NCI-H2227 treated with DMSO at 0.1 percent for 48 hours (cell line): ENCODE results near the gene PKNOX2.
"Not testable (repeated sequence)": the region's sequence is repeated elsewhere in the genome, so short reads cannot be mapped to it uniquely, and the experiment has no call there.

Experiments
- DNase-seq: peaks from one replicate; lab custom pipeline; 2025; lab: John Stamatoyannopoulos, UW

Gene PKNOX2

DNA sequence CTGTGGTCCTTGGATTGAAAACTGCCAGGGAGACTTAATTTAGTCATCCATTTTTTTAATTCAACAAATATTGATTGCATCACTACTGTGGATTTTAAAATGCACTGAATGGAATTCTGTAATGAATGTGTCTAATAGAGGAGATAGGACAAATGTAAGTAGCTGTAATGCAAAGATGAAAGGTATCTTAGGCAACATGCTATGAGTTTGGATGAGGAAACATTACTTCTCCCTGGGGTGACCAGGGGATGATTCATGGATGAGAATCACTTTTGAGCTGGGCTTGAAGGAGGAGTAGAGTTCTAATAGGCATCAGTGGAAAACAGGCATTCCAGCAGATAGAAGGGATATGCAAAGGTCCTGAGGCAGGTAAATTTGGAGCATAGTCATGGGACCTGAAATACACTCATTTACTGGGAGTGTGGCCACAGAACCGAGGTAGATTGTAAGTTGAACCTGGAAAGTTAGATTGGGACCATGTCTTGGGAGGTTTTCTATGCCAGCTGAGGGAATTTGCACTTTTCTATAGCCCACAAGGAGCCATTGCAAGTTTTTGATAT lies 43.4 kb downstream of the PKNOX2 start:
- no peak for DNase-seq

DNA sequence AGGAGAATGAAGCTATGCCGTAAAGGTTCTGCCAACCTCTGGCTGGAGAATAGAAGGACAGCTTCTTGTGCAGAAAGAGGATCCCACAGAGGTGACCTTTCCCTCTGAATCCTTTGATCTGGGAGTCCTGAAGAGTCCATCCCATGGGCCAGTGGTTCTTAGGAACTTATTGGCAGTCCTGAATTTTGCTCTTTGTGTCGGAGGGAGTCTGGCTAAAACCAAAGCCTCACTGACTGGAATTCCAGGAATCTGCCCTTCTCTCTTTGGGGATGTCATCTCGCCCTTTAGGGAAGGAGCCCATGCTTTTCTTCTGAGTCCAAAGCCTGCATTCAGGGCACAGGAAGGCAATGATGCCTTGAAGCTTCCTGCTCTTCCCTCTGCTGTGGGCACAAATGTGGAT lies 45.5 kb downstream of the PKNOX2 start:
- no peak for DNase-seq

DNA sequence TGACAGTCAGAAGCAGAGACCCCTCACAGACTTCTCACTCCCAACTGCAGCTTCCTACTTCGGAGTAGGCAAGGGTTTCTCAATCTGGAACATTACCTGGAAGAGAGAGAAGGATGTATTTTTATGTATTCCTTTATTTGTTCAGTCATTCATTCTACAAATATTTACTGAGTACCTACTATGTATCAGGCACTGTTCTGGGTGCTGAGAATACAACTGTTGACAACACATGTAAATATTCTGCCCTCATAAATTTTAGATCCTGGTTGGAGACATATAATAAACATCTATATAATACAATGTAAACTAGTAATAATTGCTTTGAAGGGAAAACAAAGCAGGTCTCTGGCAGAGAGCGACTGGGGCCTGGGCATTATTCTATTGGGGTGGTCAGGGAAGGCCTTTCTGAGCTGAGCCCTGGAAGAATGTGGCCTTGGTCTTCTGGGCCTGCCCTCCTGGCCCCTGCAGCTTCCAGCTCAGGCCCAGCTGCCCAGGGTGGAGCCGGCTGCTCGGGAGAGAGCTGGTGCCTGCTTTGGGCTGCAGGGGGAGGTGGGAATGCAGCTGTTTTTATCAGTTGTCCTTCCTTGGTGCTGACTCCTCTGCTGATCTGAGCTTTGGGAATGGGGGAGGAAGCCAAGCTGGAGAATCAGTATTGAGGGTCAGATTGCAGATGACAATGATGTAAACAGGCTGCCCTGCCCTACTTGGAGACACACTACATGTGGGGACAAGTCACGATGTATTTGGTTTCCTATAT lies 46.8 kb downstream of the PKNOX2 start:
- no peak for DNase-seq

DNA sequence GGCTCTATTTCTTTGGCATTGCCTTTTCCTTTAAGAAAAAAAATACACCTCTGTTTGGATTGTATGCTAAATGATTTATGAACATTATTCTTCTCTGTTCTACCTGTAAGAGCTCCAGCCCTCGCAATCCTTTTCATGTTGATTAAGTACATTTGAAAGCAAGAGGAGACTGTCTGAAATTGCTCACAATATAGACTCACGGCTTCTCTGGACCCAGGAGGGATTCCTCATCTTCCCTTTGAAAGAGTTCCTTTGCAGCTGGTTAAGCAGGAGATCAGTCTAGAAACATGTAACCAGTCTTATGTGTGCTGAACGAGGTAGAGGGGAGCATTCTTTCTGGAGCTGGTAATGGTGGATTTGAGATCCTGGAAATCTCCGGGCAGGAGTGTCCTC lies 47.4 kb downstream of the PKNOX2 start:
- DNase-seq = no peak

DNA sequence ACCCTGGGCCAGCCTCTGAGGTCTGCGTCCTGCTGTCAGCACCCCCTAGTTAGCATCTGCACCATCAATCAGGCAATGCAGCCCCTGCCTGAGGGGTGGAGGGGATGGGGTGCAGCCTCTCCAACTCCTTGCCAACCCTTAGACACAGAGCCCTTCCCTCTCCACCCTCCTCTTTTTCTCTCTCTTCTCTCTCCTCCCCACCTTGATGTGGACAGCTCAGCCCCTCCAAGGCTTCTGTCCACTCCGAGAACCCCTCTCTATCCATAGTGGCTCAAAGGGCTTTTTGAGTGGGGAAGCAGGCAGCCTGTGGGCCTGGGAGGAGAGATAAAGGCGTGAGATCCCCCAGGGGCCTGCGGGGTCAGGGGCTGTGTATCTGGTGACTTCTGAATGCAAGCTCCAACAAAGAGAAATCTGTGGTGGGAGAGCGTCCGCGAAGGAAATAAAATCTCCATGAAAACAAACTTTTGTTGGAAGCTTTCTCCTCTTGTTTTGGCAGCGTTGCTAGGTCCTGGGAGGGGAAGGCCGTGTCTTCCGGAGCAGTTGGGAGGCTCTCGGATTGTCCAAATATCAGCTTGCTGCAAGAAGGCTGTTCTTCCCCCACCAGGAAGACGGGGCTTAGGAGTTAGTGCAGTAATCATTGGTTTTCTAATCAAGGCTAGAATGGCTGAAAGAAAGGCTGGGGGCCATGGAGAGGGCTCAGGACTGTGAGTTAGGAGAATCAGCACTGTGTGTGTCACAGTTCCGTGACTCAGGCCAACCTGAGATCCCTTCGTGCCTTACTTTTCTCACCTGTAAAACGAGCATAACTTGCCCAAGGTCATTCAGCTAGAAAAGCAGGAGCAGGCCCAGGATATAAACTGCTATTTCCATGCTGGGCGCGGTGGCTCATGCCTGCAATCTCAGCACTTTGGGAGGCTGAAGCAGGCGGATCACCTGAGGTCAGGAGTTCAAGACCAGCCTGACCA lies 50.3 kb downstream of the PKNOX2 start:
- no peak for DNase-seq

DNA sequence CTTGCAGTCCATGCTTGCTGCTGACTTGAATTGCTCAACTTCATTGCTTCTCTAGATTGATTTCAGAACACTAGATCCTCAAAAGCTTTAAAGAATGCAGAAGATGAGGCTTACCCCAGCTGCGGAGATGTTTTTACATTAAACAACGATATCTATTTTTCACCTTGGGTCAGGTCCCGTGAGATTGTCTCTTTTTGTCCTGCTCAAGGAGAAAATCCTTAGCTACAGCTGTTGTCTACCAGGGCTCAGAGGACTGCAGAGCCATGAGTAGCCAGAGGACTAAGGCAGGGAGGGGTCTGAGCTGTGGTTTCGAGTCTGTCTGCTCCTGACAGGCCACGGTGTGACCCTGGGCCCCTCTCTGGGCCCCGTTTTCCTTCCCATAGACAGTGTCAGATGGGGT lies 51.4 kb downstream of the PKNOX2 start:
- no peak for DNase-seq

DNA sequence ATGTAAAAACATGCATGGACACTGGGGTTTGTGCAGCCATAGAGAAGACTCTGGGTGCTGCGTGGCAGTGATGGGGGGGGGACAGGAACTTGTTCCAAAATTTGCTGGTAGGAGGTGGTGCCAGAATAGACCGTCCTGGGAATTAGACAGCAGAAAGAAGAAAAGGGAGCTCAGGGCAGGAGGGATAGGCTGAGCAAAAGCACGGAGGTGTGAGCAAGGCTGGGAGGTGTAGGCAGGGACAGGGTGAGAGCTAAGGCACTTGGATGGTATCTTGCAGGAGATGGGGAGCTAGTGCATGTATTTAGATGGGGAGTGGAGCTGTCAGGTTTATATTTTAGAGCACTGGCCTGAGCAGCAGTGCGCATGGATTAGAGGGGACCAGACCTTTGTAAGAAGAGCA lies 53.8 kb downstream of the PKNOX2 start:
- no peak for DNase-seq

DNA sequence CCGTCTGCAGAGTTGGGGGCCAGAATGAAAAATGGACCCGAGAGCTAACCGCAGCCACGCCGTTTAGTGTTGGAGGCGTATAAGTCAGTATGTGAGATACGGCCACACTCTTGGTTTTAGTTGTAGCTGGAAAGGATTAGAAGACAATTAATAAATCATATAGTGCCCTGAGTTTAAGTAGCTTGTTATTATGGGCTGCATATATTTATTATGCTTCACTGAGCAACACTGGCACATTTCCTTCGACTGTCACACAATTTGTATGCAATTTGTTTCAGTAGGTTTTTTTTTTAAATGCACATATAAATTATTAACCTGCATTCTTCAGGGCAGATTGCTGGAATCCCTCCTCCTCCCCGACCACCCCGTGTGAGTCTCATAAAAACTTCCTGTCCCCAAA lies 56.9 kb downstream of the PKNOX2 start:
- no peak for DNase-seq

DNA sequence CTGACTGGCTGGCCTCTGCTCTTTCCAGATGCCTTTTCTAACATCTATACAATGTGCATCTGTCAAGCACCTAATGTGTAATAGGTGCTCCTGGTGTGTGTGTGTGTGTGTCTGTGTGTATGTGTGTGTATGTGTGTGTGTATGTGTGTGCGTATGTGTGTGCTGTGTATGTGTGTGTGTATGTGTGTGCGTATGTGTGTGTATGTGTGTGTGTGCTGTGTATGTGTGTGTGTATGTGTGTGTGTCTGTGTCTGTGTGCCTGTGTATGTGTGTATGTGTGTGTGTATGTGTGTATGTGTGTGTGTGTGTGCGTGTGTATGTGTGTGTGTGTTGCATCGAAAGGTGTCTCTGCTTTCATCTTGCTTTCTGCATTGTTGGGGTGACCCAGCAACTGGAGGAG lies 57.9 kb downstream of the PKNOX2 start:
- DNase-seq = no peak

DNA sequence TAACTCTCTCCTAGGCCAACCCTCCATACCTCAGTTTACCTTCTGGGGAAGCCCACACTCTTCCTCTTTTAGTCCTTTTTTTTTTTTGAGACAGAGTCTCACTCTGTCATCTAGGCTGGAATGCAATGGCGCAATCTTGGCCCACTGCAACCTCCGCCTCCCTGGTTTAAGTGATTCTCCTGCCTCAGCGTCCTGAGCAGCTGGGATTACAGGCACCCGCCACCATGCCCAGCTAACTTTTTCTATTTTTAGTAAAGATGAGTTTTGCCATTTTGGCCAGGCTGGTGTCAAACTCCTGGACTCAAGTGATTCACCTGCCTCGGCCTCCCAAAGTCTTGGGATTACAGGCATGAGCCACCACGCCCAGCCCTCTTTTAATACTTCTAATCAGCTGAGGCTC lies 58.6 kb downstream of the PKNOX2 start:
- DNase-seq = not testable (repeated sequence)

DNA sequence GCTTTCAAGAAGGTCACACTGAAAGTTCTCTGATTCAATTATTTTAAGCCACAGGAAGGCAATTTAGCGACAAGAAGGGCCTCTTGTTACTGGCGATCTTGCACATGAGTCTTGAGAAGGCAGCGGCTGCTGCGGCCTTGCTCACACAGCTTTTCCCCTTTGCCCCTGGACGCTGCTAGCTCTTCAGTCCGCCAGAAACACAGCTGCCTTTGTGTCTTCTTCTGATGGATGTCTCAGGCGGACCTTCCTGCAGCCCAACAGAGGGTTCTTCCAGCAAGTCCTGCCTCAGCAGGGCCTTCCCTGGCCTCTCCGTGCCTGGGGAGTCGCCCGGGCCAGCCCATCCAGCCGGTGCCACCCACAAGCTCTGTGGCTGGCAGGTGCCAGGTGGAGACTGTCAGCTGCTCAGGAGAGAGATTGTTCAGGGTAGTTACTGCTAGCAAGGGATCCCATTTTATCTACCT lies 59.4 kb downstream of the PKNOX2 start:
- no peak for DNase-seq

DNA sequence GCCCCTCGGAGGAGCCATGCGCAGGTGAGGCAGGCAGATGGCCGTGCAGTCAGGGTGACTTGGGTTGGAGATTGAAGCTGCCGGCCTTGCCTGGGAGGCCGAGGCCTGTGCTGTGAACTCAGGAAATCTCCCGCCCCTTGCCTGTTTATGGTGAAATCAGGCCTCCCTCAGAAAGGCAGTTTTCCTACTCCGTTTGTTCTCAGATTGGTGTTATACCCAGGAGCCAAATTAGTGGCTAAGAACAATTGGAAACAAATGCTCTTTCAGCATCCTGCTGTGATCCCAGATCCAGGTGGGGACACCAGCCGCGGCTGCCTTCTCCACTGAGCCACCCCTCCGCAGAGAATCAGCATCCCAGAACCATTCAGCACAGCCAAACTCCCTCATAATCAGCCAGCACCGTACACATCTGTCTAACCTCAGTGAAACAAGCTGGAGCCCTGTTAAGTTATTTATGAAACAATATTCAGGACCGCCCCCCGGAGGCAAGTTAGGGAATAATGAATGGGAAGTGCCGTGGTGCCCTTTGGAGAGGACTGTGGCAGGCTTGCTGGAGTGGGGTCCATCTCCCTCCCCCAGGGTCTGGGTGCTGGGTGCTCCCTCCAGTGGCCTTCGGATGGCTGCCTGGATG lies 60.0 kb downstream of the PKNOX2 start:
- no peak for DNase-seq

DNA sequence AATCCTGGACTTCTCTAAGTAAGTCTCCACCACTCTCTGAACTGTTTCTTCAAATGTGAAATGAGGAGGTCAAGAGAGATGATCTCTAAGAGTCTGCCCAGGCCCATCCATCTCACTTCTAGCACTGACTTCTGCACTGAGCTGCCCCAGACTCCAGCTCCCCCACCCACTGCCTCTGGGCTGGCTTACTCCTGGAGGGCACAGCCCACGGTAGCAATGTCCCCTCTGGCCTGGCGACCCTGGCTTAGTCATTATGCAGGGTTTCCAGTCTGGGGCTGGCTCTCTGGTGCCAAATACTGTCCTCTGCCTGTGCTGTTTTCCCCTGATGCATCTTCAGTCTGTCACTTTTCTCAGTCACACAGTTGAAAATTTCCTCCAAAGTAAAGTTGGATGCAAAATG lies 60.9 kb downstream of the PKNOX2 start:
- no peak for DNase-seq

DNA sequence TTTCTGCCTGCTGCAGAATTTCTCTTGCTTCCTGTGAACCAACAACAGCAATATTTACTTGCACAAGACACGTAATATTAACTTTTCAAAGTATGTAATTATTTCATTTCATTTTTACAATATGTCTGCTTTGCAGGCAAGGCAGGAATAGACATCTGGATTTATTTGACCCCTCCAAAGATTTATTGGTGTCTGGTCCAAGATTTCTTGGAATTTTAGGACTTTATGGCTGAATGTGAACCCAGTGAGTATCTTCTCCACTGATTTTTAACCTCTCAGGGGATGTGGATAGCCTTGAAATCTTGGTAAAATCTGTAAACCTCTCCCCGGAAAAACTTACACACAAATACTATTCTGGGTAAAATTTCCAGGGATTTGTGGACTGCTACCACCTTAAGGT lies 61.5 kb downstream of the PKNOX2 start:
- no peak for DNase-seq

DNA sequence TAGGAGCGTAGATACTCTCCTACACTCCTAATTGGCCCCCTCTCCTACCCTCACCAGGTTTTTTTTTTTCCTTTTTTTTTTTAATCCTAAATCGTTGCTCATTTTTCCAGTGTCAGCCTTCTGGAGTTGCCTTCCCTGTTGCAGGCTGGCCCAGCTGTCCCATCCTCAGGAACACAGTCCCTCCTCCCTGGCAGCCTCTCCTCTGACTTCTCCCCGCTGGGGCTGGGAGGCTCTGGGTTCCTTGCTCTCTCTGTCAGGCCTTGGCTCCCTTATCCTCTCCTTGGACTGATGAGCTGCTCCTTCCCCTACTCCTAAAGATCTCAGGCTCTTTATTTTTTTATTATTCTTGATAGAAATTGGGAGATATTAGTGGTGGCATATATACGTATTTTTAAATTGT lies 62.2 kb downstream of the PKNOX2 start:
- no peak for DNase-seq

DNA sequence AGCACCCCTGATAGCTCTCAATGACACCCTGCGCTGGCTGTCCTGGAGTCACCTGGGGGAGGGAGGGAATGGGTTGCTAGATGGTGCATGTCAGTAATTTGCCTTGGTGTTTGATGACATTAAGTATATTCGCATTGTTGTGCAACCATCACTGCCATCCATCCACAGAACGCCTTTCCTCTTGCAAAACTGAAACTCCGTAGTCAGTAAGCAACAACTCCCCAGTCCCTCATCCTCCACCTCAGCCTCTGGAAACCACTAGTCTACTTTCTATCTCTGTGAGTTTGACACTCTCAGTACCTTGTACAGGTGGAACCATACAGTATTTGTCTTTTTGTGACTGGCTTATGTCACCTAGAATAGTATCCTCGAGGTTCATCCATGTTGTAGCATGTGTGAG lies 62.6 kb downstream of the PKNOX2 start:
- no peak for DNase-seq

DNA sequence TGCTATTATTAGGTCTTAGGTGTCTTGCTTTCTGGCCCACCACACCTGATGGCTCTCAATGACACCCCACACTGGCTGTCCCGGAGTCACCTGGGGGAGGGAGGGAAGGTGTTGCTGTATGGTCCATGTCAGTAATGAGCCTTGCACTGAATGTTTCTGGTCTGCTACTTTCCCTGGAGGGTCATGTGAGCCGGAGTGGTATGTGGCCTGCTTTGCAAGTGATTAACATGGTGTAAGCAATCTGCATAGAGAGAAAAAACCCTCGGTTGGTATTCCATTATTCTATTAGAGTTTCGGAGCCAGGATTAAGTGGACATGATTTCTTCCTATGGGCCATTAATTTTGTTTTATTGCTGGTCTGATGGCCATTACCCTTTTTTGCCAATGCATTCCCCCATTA lies 63.9 kb downstream of the PKNOX2 start:
- DNase-seq = no peak

DNA sequence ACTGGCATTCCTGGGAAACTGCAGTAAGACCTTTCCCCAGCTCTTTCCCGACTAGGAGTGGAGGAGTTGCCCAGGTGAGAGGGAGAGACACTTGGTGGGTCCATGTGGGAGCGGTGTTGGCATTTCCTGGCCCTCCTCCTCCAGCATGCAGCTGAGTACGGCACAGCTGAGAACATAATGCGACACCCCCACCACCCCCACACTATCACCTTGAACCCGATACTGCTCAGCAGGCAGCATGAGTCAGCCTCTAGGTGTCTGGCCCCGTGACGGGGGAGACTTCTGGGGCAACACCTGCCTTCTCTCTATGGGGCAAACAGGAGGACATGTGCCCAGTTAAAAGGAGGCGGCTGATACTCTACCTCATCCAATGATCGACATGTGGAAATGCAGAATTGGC lies 64.4 kb downstream of the PKNOX2 start:
- DNase-seq = no peak

DNA sequence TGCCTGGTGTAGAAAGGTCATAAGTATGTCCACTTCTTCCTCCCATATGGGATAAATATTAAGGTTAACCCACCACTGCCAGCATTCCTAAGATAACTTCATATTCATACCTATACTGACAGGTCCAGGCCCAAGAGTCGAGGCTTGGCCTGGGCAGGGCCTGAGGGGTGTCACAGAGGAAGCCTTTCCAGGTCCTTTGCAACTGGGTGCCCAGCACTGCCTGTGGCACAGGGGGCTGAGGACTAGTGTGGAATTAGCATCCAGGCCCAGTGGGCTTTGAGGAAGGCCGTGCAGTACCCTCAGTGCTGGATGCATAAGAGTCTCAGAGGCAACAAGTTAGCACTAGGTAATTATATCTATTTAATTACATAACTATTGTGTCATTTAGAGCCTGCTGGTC lies 65.4 kb downstream of the PKNOX2 start:
- DNase-seq = no peak

DNA sequence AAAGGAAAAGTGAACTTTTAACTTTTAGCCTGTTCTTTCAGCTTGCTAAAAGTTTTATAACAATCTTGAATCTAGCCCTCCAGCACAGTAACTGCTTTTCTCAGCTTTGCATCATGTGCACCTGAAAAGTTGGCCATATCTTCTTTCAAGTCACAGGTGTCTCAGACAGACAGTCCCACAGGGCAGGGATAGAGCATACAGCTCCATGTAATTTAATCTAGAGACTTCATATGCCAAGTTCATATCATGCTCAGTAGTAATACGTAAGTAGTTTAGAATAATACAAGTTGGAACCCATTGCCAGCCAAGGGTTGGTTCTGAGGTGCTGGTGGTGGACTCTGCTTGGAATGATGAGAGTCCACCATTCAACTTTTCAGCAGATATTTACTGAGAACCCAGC lies 68.6 kb downstream of the PKNOX2 start:
- no peak for DNase-seq

DNA sequence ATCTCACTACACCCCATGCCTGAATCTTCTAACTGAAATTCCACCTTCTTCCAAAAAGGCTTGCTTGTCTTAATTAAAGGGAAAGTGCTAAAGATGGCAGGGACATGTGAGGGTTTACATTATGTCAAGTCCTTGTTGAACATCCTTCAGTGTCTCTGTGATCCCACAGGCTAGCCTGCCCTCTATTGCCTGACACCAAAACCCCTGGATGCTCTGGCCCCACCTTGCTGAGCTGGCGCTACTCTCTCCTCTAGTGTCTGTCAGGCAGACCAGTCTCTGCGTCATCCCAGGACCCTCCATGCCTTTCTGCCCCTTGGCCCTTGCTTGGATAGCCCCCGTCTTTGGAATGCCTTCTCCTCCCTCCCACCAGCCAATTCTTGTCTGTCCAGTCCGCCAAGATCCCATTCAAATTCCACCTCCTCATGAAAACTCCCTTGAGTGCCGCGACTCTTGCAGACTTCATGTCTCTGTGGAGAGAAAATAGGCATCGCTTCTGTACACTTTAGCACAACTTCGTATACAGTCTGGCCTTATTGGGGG lies 69.3 kb downstream of the PKNOX2 start:
- DNase-seq = no peak

DNA sequence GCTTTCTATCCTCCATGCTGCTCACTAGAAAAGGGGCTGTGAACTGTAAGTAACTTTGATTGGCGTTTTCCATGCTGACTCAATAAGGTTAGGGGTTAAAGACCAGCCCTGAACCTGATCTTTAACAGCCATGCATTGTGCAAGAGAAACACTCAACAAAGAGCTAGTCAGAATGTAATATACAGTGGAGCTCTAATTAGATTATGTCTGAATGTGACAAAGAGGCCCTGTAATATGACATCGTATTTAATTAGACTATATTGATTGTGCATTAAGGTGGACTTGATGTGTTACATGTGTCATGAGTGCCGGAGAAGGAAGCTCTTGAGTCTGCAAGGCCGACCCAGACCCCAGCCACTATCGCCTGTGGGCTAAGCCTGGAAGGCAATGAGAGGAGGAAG lies 70.5 kb downstream of the PKNOX2 start:
- DNase-seq = no peak
